BE2C (cell line): ENCODE data around the gene SORCS3.

Experiments used
- DNase-seq: peaks from one replicate; pipeline ENCODE4 v3.0.0-alpha.2; 2020
- H3K27me3 ChIP-seq: fragments of 250-450 bp; sonication (Bioruptor Pico); 2 replicates; pipeline ENCODE4 v1.5.1; 2020; ENCODE audit warnings: mild to moderate bottlenecking
- H3K36me3 ChIP-seq: fragments of 250-450 bp; sonication (Bioruptor Pico); 2 replicates; pipeline ENCODE4 v1.5.1; 2020; ENCODE audit warnings: mild to moderate bottlenecking
- H3K4me1 ChIP-seq: fragments of 250-450 bp; sonication (Bioruptor Pico); 2 replicates; pipeline ENCODE4 v1.5.1; 2020
- H3K4me3 ChIP-seq: 2 replicates; pipeline ENCODE4 v1.5.1; 2011; ENCODE audit warnings: low read depth, low read length
- H3K9me3 ChIP-seq: fragments of 250-450 bp; sonication (Bioruptor Pico); 2 replicates; pipeline ENCODE4 v1.5.1; 2020
- TF ChIP-seq, protein P1 (sequence below): IDR thresholded peaks from 2 replicates; pipeline ENCODE4 v1.5.1; 2012; ENCODE audit warnings: mild to moderate bottlenecking, low read depth, low read length

The SORCS3 gene

GRCh38 chr10:104834580-104834979, 193.5 kb downstream of the SORCS3 start:
- Histone ChIP-seq H3K27me3 (no peaks in the 10 kb centered on the region), H3K36me3 (no peaks in the 10 kb centered on the region), H3K4me3 (no peak overlapping the region), H3K9me3 (no peaks in the 10 kb centered on the region), H3K4me1 (no peaks in the 10 kb centered on the region)
- no peak for DNase-seq
- TF ChIP-seq, protein P1, sequence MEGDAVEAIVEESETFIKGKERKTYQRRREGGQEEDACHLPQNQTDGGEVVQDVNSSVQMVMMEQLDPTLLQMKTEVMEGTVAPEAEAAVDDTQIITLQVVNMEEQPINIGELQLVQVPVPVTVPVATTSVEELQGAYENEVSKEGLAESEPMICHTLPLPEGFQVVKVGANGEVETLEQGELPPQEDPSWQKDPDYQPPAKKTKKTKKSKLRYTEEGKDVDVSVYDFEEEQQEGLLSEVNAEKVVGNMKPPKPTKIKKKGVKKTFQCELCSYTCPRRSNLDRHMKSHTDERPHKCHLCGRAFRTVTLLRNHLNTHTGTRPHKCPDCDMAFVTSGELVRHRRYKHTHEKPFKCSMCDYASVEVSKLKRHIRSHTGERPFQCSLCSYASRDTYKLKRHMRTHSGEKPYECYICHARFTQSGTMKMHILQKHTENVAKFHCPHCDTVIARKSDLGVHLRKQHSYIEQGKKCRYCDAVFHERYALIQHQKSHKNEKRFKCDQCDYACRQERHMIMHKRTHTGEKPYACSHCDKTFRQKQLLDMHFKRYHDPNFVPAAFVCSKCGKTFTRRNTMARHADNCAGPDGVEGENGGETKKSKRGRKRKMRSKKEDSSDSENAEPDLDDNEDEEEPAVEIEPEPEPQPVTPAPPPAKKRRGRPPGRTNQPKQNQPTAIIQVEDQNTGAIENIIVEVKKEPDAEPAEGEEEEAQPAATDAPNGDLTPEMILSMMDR, result no peak

GRCh38 chr10:104835422-104835821, 194.3 kb downstream of the SORCS3 start:
- H3K27me3 ChIP-seq, result no peaks in the 10 kb centered on the region
- no peak for DNase-seq
- no peak overlapping the region for H3K4me3 ChIP-seq
- no peaks in the 10 kb centered on the region for H3K9me3 ChIP-seq
- no peaks in the 10 kb centered on the region for H3K4me1 ChIP-seq
- TF ChIP-seq, protein P1, result no peak
- no peaks in the 10 kb centered on the region for H3K36me3 ChIP-seq

- Histone ChIP-seq H3K36me3 (no peaks in the 10 kb centered on the region), H3K4me3 (no peak overlapping the region), H3K4me1 (no peaks in the 10 kb centered on the region), H3K27me3 (no peaks in the 10 kb centered on the region), H3K9me3 (no peaks in the 10 kb centered on the region)
- TF ChIP-seq, protein P1, result no peak
- DNase-seq, result no peak
Measured at GRCh38 chr10:104842704-104843103, 201.6 kb downstream of the SORCS3 start.

DNA sequence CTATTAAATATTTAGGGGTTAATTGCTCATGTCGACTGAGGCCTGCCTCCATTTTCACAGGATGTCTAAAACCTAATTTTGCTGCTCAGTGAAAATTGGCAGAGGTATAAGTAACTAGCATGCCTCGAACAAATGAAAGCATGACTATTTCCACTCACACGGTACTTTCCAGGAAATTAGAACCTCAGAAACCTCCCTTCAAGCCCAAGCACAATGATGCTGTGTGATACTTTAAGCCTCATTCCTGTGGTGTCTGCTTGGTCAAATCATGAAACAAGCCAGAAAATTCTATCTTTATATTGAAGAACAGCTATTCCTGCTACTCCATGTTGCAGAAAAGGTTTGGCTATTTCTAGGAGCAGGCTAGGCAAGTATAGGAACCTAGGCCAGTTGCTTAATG, 203.0 kb downstream of the SORCS3 start:
- Histone ChIP-seq H3K27me3 (no peaks in the 10 kb centered on the region), H3K4me1 (no peaks in the 10 kb centered on the region), H3K36me3 (no peaks in the 10 kb centered on the region), H3K4me3 (no peak overlapping the region), H3K9me3 (no peaks in the 10 kb centered on the region)
- TF ChIP-seq, protein P1, result no peak
- DNase-seq, result no peak

DNA sequence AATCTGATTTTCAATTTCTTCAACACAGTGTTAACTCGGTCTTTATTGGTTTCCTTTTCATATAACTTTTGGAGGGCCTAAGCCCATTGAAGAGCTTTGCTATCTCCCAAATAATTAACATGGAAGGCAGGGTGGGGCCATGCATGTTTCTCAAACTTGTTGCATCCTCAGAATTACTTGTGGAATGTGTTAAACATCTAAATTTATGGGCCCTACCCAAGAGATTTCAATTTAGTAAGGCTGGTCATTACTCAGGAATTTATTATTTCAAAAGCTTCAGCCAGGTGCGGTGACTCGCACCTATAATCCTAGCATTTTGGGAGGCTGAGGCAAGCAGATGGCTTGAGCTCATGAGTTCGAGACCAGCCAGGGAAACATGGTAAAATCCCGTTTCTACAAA, 208.9 kb downstream of the SORCS3 start:
- no peaks in the 10 kb centered on the region for H3K27me3 ChIP-seq

DNA sequence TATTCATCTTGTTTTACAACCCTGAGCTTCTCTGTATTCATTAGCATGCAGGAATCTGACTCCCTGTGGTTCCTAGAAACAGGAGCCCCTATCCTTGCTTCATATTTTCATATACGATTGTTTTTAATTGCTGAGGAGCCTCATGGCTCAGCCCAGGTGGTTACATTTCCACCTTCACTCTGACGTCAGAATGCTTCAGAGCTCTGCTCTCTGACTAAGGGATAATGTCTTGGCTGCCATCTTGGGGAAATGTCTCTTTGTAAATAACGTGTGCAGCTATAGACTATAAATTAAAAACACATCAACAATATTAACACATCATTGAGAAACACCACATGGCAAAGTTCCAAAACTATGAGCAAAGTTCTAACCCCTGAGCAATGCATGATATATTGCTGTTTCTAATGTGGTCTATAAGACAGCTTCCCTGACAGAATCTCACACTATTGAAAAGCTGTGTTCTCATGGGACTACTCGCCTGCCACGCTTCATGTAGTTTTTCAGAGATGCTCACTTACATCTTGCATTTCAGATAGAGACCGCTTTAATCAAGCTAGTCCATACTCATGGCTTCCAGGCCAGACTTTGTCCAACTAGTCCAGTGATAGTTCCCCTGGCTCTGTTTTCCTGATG, 227.0 kb downstream of the SORCS3 start:
- Histone ChIP-seq H3K4me1 (no peaks in the 10 kb centered on the region), H3K36me3 (no peaks in the 10 kb centered on the region), H3K9me3 (no peaks in the 10 kb centered on the region), H3K27me3 (no peaks in the 10 kb centered on the region), H3K4me3 (no peak overlapping the region)
- no peak for DNase-seq
- TF ChIP-seq, protein P1, result no peak

More for the DNA sequence above, 208.9 kb downstream of the SORCS3 start:
- Histone ChIP-seq H3K9me3 (no peaks in the 10 kb centered on the region), H3K4me1 (no peaks in the 10 kb centered on the region), H3K36me3 (no peaks in the 10 kb centered on the region), H3K4me3 (no peak overlapping the region)
- no peak for DNase-seq
- TF ChIP-seq, protein P1, result no peak
